ENCODE measurements around the gene CARMIL1.
A peak's percentile ranks its signal among the peaks of the same experiment; 100 is the strongest.

DNA sequence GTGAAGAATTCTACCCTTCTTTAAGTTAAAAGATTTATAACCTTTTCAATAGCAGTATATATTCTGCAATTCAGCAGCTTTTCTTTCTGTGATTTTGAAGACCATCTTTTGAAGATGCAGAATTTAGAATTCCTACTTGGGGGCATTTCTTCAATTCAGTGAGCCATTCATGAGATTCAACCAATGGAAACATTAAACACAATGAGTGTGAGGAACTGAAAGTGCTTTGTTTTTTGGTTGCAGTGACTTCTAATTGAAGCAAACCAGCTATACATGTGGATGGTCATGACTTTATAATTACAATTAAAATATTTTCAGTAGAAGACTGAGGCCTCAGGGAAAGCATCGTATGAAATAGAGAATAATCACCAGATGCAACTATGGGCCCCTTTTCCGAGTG is 108.3 kb downstream of the CARMIL1 start:
- TF ChIP-seq POLR2A (IDR thresholded peaks at IDR 0.05; ENCODE audit: low read depth, low read length) (no peak), POLR2AphosphoS5 (IDR thresholded peaks at IDR 0.05; ENCODE audit: low read depth, low read length) (no peak), TAF1 (IDR thresholded peaks at IDR 0.05; ENCODE audit: low read depth, low read length) (no peak), POU2F2 (IDR thresholded peaks at IDR 0.05; ENCODE audit: low read depth, low read length) (no peak), SPI1 (IDR thresholded peaks at IDR 0.05; ENCODE audit: low read depth, low read length) (peak; percentile 95), PAX5 (IDR thresholded peaks at IDR 0.05; ENCODE audit: insufficient read depth, low read length, severe bottlenecking) (no peak)
